ENCODE results near the gene MTMR12.
"Not testable (repeated sequence)": the region's sequence is repeated elsewhere in the genome, so short reads cannot be mapped to it uniquely, and the experiment has no call there.

The MTMR12 gene

DNA sequence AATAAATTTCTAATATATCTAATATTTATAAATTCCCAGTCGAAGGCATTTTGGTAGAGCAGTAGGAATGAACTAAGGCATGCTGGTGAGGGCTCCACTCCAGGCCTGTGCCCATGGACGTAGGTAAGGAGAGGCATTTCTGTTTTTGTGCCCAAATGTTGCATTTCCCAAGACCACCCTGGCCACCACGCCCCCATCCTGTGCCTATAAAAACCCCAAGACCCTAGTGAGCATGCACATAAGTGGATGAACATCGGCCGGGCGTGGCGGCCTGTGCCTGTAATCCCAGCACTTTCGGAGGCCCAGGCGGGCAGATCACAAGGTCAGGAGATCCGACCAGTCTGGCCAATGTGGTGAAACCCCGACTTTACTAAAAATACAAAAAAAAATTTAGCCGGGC lies 10.1 kb upstream of the MTMR12 start:
- no peak for DNase-seq

GRCh38 chr5:32321787-32322186 lies 9.0 kb upstream of the MTMR12 start:
- DNase-seq, result not testable (repeated sequence)

DNA sequence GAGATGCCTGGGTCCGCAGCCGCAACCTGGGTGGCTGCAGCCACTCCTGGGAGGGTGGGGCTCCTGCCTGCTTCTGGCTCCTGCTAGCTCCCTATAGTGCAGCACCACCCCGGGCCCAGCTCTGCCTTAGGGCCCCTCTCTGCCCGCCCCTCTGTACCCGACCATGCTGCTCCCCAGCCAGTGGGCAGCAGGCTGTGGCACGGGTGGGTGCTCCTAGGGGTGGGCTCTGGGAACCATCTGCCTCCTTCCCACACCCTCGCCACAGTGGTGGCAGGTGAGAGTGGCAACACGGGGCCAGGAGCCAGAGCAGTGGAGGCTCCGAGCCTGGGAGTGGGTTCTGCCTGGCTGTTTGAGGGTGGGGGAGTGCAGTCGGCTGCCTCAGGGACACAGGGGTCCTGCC lies 7.8 kb upstream of the MTMR12 start:
- DNase-seq, result no peak

DNA sequence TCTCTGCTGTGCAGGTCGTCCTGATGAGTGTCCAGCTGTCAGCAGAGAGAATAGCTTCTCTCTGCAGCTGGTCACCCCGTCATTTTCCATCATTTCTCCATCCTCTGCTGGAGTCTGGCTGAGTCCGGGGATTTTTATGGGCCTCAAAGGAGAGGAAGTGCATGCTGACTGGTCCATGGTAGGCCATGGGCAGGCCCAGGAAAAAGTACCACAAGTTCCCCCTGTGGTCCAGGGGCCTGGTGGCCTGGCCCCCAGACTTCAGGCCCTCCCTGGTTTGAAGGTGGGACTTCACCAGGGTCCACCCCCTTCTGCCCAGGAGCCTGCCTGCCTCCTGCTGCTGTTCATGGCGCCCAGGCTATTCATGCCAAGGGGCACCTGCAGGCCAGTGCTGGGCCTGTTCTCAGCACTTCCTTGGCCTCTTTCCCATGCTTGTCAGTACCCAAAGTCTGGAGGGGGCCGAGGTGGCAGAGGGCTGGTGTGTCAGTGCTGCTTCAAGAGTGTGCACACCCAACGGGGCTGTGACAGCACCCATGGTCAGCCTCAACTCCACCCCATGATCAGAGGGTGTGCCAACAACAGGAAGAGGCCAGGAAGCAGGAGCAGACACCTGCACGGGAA lies 7.3 kb upstream of the MTMR12 start:
- DNase-seq, result no peak

DNA sequence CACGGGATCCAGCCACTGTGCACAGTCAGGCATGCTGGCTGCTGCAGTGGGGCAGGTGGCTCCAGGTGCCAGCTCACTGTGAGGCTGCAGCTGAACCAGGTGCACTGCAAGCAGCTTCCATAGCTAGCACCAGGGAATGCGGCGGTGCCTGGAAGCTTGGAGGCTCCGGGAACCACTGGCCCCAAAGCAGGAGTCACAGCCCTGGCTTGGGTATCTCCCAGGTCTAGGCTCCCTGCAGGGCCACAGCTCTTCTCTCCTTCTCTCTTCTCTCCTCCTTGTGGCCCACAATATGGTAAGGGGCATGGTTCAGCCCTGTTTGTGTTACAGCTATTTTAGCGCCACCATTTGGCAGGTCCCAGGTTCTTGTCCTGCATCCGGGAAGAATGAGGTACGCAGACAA lies 6.7 kb upstream of the MTMR12 start:
- DNase-seq, result no peak

DNA sequence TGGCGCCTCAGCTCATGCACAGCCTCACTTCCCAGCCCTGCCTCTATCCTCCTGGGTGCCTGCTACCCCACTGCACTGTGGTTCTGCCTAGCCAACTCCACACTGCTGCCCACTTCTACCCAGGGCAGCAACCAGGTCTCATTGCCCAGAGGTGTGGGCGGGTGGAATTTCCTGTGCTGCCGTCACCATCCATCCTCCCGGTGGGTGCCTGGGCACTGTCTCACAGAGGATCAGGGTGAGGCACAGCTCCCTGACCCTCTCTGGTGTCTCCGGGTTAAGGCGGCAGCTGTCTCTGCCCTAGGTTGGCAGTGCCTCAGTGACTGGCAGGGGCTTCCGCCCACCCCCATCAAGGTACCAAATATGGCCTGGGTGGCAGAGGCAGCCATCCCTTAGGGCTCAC lies 4.3 kb upstream of the MTMR12 start:
- DNase-seq, result no peak

DNA sequence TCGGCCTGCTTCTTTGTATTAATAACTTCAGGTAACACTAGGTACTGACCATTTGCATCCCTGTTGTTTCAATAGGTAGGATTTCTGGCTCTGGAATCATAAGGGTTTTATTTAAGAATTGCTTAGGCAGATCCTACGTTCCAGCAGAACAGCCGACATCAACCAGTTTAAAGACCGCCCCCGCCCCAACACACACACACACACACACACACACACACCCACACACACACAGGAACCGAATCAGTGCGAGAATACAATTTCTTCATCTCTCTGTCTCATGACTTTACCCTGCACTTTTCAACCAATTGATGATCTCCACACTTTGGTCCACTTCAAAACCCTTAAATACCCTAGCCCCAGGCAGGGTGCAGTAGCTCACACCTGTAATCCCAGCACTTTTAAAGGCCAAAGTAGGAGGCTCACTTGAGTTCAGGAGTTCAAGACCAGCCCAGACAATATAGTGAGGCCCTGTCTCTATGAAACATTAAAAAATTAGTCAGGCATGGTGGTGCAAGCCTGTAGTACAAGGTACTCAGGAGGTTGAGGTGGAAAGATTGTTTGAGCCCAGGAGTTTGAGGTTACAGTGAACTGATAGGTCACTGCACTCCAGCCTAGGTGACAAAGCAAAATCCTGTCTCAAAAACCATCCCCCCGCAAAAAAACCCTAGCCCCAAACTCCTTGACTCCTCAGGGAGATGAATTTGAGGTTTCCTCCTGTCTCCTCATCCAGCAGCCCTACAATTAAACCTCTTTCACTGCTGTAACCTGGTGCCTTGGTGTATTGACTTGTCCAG lies 2.7 kb upstream of the MTMR12 start:
- DNase-seq, result no peak

GRCh38 chr5:32314658-32315057 lies 1.9 kb upstream of the MTMR12 start:
- DNase-seq, result no peak

- not testable (repeated sequence) for DNase-seq
These were observed 1.4 kb upstream of the MTMR12 start for GRCh38 chr5:32314152-32314488.

DNA sequence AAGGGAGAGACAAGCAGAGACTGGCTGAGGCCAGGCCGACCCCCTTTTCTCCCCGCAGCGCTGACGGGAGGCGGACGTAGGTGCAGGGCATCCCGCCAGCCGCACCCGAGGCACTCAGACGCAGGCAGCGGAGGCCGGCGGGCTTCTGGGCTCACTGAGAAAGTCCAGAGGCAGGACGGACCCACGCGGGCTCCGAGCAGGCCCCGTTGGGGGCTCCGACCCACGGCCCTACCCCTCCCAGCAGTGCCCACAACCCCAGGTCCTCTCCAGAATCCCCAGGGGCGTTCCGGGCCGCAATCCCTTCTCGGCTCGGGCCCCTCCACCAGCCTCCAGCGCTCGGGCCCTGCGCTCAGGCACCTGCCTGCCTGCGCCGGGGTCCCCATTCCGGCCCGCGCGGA lies 543 bp downstream of the MTMR12 start:
- peak; percentile 30 to 38 for DNase-seq

GRCh38 chr5:32311404-32312196 lies 1.1 kb downstream of the MTMR12 start:
- DNase-seq, result no peak

DNA sequence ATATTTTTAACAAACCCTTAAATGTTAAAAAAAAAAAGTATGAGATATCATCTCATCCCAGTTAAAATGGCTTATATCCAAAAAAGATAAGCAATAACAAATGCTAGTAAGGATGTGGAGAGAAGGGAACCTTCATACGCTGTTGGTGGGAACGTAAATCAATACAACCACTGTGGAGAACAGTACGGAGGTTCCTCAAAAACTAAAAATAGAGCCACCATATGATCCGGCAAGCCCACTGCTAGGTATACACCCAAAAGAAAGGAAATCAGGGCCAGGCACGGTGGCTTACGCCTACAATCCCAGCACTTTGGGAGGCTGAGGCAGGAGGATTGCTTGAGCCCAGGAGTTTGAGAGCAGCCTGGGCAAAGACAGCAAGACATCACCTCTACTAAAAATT lies 3.0 kb downstream of the MTMR12 start:
- DNase-seq, result no peak

DNA sequence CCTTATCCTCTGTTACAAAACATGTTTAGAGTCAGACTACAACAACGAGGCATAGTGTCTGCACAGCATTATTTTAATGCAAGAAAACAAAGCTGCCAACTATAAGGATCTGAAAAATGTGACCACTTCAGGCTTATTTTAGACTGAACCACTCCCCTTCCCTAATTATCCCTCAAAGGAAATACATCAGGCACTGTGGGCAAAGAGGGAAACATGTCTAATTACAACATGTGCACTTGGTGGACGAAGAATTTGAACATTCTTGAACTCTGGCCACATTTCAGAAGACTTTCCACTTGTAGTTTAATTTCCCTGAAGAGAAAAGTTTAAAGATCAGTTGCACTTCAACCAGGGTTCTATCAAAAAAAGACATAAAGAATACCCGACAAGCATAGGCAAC lies 3.8 kb downstream of the MTMR12 start:
- DNase-seq, result no peak

GRCh38 chr5:32307769-32308194 lies 5.0 kb downstream of the MTMR12 start:
- no peak for DNase-seq

DNA sequence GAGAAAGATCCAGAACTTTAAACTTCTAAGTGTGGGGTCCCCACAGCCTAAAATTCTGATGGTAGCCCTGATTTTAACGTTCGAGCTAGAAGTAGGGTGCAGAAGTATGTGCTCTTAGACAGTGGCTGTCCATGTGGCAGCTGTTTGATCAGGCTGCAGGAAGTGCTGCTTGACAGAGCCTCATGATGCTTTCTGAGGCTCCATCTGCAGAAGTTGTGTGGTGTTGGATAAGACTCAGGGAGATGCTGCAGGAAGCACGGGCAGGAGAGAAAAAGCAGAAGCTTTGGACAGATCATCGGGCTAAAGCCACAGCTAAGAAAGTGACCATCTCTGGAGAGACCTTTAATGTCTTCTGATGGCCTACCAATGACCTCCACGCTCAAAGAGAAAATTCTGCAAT lies 8.1 kb downstream of the MTMR12 start:
- no peak for DNase-seq

DNA sequence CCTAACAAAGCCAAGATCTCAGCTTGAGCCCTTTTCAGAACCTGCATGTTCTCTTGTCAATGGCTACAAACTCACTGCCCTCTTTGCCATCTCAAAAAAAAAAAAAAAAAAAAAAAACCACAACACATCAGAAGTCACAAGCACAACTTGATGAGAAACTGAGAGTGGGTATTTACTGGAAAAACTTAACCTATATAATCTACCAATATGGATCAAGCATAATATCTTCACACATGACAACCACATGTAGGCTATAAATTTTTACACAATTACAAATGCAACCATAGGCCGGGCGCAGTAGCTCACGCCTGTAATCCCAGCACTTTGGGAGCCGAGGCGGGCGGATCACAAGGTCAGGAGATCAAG lies 9.0 kb downstream of the MTMR12 start:
- DNase-seq, result no peak

- DNase-seq, result no peak
These were observed 9.6 kb downstream of the MTMR12 start for GRCh38 chr5:32302835-32303754.

DNA sequence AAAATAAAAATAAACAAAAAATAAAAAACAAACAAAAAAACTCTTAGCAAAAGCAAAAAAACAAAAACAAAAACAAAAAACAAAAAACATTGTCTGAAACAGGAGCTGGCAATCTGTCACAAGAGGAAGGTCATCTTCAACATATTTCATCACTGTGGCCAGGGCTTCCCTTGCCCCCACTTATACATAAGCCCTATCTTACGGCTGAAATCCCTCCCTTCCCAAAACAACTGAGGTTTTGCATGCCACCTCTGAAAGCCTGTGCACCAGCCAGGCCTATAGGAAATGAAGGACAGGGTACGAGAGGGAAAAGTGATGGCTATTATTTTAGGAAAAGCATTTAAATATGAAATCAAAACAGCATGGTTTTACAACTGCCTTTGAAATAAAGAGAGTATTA lies 10.8 kb downstream of the MTMR12 start:
- DNase-seq, result no peak

- DNase-seq, result no peak
These were observed 13.6 kb downstream of the MTMR12 start for GRCh38 chr5:32299059-32299677.

DNA sequence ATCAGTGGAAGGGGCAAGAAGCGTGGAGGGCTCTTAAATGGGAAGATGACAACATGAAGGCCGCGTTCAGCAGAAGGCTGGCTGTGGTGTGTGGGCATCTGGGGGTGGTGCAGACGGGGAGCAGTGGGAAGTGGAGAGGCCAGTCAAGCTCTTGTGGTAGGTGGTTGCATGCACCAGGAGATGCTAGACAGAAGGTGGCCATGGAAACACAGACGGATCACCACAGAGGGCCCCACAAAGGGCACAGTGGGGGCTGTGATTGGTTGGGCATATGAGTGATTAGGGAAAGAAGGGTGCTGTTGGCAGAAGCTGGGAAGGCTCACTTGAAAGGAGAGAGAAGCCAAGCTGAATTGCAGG lies 14.7 kb downstream of the MTMR12 start:
- DNase-seq, result no peak

DNA sequence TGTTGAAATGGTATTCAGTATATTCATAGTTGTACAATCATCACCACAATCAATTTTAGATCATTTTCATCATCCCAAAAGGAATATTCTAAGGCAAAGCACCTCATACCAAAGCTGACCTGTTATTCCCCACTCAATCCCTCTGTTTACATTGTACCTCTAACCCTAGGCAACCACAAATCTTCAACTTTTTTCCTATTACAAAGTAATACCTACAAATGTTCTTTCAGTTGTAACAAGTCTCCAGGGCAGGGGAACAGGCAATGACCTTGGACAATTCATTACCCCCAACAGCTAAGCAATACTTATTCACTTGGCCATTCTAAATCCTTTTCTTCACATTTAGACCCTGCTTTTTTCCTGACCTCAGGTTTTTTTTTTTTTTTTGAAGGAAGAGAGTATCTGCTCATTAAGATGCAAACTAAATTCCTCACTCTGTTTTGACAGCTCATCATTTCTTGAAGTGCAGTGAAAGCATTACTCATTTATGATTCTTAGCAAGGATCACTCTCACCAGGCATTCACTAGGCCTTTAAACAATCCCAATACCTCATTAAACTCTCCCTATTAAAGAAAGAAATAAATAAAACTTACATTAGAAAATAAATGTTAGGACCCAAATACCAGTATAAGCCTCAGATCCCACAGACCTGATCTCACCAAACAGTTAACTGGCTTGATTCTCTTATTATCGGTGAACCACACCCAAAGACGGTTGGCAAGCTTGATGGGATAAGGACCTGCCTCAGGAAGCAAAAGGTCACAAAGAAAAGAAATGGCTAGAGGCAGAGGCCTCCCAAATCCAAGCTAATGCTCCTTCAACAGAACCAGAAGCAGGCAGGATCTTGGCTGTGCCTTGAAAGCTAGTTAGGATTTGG lies 15.3 kb downstream of the MTMR12 start:
- DNase-seq, result no peak

Data from stimulated activated CD4-positive, alpha-beta T cell treated with anti-CD3 and anti-CD28 coated beads, Interleukin-2, amount 100 ng/mL, for 48 hours (primary cell).